GM13977 (cell line): Measurements from ENCODE around the gene MS4A15.
"Not testable (repeated sequence)": the region's sequence is repeated elsewhere in the genome, so short reads cannot be mapped to it uniquely, and the experiment has no call there.

Experiments used
- DNase-seq: peaks from one replicate; pipeline ENCODE4 v3.0.0; 2012; ENCODE audit warnings: low spot score
- in situ Hi-C: fragments of 300-500 bp; cut with MboI; formaldehyde crosslinking; loops from one replicate; pipeline ENCODE4 v1.12.0; 2022; ENCODE audit warnings: low sequenced_read_pairs, low pct_unique_long_range_greater_than_20kb, mixed read lengths, inconsistent platforms; ENCODE audit not compliant: unreplicated experiment
- TF ChIP-seq, protein P1 (sequence below): IDR thresholded peaks from 2 replicates; pipeline ENCODE4 v1.5.1; 2012; ENCODE audit warnings: mild to moderate bottlenecking, control low read depth; ENCODE audit not compliant: insufficient read depth; ENCODE audit errors: extremely low read depth, missing control alignments

The MS4A15 gene

DNA sequence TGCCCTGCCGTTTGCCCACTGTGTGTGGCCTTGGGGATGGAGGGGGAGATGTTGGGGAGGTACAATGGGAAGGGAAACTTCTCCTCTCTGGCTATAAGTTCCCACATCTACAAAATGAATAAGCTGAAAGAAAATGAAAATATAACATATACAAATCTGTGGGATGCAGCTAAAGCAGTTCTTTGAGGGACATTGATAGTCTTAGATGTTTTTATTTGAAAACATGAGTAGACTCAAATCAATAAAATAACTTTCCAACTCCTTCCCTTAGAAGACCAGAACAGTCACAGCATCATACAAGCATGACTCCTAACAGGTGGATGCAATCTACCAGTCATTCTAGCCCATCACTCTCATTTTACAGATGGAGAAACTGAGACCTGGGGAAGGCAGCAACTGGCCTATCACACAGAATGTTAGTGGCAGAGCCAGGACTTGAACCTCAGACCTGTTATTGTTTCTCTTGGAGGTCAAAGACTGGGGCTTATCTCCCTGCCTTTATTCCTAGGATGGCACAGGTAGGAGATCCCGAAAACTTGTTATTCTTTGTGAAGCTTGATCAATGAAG lies 60.0 kb downstream of the MS4A15 start:
- no peak for DNase-seq
- in situ Hi-C loops = no loop called here
- TF ChIP-seq, protein P1, sequence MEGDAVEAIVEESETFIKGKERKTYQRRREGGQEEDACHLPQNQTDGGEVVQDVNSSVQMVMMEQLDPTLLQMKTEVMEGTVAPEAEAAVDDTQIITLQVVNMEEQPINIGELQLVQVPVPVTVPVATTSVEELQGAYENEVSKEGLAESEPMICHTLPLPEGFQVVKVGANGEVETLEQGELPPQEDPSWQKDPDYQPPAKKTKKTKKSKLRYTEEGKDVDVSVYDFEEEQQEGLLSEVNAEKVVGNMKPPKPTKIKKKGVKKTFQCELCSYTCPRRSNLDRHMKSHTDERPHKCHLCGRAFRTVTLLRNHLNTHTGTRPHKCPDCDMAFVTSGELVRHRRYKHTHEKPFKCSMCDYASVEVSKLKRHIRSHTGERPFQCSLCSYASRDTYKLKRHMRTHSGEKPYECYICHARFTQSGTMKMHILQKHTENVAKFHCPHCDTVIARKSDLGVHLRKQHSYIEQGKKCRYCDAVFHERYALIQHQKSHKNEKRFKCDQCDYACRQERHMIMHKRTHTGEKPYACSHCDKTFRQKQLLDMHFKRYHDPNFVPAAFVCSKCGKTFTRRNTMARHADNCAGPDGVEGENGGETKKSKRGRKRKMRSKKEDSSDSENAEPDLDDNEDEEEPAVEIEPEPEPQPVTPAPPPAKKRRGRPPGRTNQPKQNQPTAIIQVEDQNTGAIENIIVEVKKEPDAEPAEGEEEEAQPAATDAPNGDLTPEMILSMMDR = no peak

DNA sequence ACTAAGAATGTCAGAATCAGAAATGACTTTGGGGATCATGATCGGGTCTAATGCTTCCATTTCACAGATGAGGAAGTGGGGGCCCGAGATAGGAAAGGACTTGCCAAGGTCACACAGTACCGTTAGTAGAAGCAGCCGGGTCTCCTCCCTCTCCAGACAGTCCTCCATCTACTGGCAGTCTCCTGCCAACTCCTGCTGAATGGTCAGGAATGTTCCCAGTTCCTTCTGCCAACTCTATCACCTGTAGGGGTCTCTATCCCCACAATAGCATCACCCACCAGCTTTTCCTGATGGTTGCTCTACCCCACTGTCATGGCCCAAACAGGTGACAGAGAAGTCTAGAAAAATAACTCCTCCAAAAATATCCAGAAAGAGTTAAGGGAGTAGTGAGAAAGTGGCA lies 61.4 kb downstream of the MS4A15 start:
- TF ChIP-seq, protein P1 = no peak
- DNase-seq = no peak
- in situ Hi-C loops = no loop called here

DNA sequence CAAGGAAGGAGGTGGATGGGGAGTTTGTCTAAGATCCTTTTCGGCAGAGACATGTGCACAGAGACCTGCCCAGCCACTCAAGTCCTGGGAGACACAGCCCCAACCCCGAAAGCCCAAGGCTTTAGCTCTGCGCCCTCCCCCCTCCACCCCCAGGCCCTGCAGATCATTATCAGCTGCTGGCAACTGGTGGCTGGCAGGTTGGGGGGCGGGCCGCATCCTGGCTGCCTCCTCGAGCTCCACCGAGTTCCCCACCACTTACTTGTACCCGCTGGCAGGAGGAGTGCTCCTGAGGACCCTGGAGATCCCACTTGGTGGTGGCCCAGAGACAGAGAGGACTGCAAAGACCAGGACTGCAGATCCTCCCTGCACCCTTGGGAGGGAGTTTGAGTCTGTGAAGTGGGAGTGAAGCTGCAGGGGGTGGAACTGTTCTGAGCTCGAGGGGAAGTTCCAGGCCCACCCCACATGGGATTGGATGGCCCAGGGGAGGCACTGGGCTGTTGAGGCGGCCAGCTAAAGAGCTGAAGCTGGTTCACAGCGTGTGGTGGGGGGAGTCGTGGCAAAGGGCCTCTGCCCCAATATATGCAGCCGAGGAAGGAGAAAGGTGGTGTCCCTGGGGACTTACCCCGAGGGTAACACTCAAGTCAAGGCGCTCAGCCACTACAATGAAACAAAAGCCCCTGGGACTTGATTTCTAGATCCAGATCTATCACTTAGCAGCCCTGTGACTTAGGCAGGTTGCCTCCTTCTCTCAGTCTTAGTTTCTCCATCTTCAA lies 65.3 kb downstream of the MS4A15 start:
- peak; percentile 40 for DNase-seq
- TF ChIP-seq, protein P1 = no peak
- in situ Hi-C loops = no loop called here

DNA sequence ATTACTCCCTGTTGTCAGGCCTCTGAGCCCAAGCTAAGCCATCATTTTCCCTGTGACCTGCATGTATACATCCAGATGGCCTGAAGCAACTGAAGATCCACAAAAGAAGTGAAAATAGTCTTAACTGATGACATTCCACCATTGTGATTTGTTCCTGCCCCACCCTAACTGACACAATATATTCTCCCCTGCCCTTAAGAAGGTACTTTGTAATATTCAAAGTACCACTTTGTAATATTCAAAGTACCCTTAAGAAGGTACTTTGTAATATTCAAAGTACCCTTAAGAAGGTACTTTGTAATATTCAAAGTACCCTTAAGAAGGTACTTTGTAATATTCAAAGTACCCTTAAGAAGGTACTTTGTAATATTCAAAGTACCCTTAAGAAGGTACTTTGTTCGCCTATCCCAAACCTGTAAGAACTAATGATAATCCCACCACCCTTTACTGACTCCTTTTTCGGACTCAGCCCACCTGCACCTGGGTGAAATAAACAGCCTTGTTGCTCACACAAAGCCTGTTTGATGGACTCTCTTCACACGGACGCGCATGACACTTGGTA lies 67.2 kb downstream of the MS4A15 start:
- DNase-seq, in situ Hi-C loops: not testable (repeated sequence)

DNA sequence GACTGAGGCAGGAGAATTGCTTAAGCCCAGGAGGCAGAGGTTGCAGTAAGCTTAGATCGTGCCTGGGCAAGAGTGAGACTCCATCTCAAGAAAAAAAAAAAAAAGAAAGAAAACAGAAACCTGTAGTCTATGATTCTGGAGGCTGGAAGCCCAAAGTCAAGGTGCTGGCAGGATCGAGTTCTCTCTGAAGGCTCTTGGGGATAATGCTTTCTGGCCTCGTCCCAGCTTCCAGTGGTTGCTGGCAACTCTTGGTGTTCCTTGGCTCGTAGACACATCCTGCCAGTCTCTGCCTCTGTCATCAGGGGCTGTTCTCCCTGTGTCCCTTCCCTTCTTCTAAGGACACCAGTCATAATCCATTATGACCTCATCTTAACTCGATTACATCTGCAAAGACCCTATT lies 68.5 kb downstream of the MS4A15 start:
- in situ Hi-C loops = loop anchor here (25.0 kb wide), 1 partner anchor 362 kb away; no protein-coding TSS in a partner anchor
- TF ChIP-seq, protein P1 = no peak
- DNase-seq = no peak

DNA sequence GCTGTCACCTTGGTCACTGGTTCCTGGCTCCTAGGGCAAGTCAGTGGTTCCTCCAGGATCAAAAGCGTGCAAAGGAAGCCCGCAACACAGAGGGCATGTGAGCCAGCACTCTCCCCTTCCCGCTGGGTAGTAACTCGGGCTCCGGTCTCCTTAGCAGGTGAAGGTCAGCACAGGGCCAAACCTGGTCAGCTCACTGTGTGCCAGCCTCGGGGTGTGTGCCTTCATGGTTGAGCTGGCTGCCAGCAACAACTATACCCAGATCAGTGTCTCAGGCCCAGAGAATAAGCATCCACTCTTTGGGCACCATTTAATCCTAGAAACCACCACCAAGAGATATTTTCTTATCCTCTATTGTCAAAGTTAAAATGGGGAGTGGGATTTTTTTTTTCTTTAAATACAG lies 69.1 kb downstream of the MS4A15 start:
- in situ Hi-C loops = loop anchor here (25.0 kb wide), 1 partner anchor 362 kb away; no protein-coding TSS in a partner anchor

More for the DNA sequence above, 69.1 kb downstream of the MS4A15 start:
- TF ChIP-seq, protein P1 = no peak
- DNase-seq = no peak
